GM21367 (cell line): ENCODE data around the gene HDGFL2.

ENCODE experiments used
- ATAC-seq: cut with Tn5 transposase; IDR thresholded peaks from one replicate; pipeline ENCODE4 v1.9.1; 2021; ENCODE audit not compliant: unreplicated experiment

HDGFL2 gene

GRCh38 chr19:4464815-4465581, 7.1 kb upstream of the HDGFL2 start:
- ATAC-seq = no peak

GRCh38 chr19:4467835-4468234, 4.3 kb upstream of the HDGFL2 start:
- ATAC-seq = no peak

GRCh38 chr19:4471403-4472173, 509 bp upstream of the HDGFL2 start:
- ATAC-seq = peak; percentile 80

GRCh38 chr19:4473011-4473762, 1.1 kb downstream of the HDGFL2 start:
- ATAC-seq = no peak

GRCh38 chr19:4473763-4474513, 1.8 kb downstream of the HDGFL2 start:
- ATAC-seq = no peak

GRCh38 chr19:4474514-4475022, 2.5 kb downstream of the HDGFL2 start:
- no peak for ATAC-seq

- ATAC-seq = no peak
These were observed 5.1 kb downstream of the HDGFL2 start for GRCh38 chr19:4477034-4477801.

- no peak for ATAC-seq
These were observed 10.7 kb downstream of the HDGFL2 start for GRCh38 chr19:4482721-4483364.

GRCh38 chr19:4483385-4483784, 11.3 kb downstream of the HDGFL2 start:
- ATAC-seq = no peak

- ATAC-seq = no peak
These were observed 15.5 kb downstream of the HDGFL2 start for GRCh38 chr19:4487572-4487971.

GRCh38 chr19:4488496-4488895, 16.4 kb downstream of the HDGFL2 start:
- ATAC-seq = no peak

GRCh38 chr19:4491446-4491845, 19.3 kb downstream of the HDGFL2 start:
- no peak for ATAC-seq

GRCh38 chr19:4492337-4493103, 20.4 kb downstream of the HDGFL2 start:
- ATAC-seq = no peak

GRCh38 chr19:4493104-4493928, 21.2 kb downstream of the HDGFL2 start:
- no peak for ATAC-seq

- no peak for ATAC-seq
These were observed 22.0 kb downstream of the HDGFL2 start for GRCh38 chr19:4493929-4494690.

- no peak for ATAC-seq
These were observed 22.6 kb downstream of the HDGFL2 start for GRCh38 chr19:4494691-4495064.

- ATAC-seq = no peak
These were observed 23.4 kb downstream of the HDGFL2 start for GRCh38 chr19:4495471-4495870.
